Endothelial cell (in vitro differentiated cells): ENCODE results near the gene LUZP1. TPM values are rescaled to one million over a fixed set of nuclear protein-coding genes. Genes with fewer than 3 reads are reported as not detected.

Source experiments
- DNase-seq: peaks from one replicate; pipeline ENCODE4 v3.0.0; 2021; ENCODE audit warnings: low spot score
- H3K27ac Mint-ChIP-seq: one replicate; pipeline ENCODE4 v1.8.0; 2021; ENCODE audit warnings: mixed read lengths, inconsistent platforms; ENCODE audit not compliant: unreplicated experiment
- H3K27me3 Mint-ChIP-seq: one replicate; pipeline ENCODE4 v1.8.0; 2021; ENCODE audit warnings: mild to moderate bottlenecking, moderate library complexity, mixed read lengths, inconsistent platforms; ENCODE audit not compliant: unreplicated experiment
- H3K36me3 Mint-ChIP-seq: one replicate; pipeline ENCODE4 v1.8.0; 2021; ENCODE audit warnings: mild to moderate bottlenecking, low read depth, mixed read lengths, inconsistent platforms; ENCODE audit not compliant: unreplicated experiment
- H3K4me1 Mint-ChIP-seq: one replicate; pipeline ENCODE4 v1.8.0; 2021; ENCODE audit warnings: mild to moderate bottlenecking, mixed read lengths, inconsistent platforms; ENCODE audit not compliant: unreplicated experiment
- H3K4me3 Mint-ChIP-seq: one replicate; pipeline ENCODE4 v1.8.0; 2021; ENCODE audit warnings: mild to moderate bottlenecking, mixed read lengths, inconsistent platforms; ENCODE audit not compliant: unreplicated experiment
- H3K9me3 Mint-ChIP-seq: one replicate; pipeline ENCODE4 v1.8.0; 2021; ENCODE audit warnings: mixed read lengths, inconsistent platforms; ENCODE audit not compliant: unreplicated experiment
- total RNA-seq: library from RNA; stranded (reverse); fragmentation: NEBNext Ultra II Directional; extraction: Animal tissue kit (Norgen Biotek cat#: 25700); gene quantifications from one replicate; pipeline ENCODE4 v1.2.1, GENCODE V29; 2021; ENCODE audit not compliant: unreplicated experiment
- TF ChIP-seq, protein P1 (sequence below): fragments of 200-600 bp; sonication (generic); IDR thresholded peaks from one replicate; pipeline ENCODE4 v1.5.0; 2021; ENCODE audit warnings: antibody characterized with exemption; ENCODE audit not compliant: unreplicated experiment

Gene LUZP1
- total RNA-seq, 1 donor from 2014 or later, result 103 TPM

DNA sequence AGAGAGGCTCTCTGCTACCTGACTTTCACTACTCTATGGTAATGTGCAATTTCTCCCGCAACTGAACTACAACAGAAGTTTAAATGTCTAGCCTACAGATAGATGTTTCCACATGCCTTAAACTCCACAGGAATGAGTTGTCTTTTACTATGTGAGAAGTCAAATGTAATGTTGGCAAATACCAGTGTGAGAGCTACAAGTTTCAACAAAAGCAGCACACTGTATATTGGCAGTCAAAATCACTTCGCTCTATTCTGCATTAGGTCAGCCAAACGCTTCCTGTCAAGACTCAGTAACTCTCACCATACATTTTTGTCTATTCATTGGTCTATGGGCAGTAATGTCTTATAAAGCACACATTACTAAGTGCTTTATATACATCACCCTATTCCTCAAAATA is 41.9 kb downstream of the LUZP1 start:
- Mint-ChIP-seq H3K9me3 (no peaks in the 10 kb centered on the region), H3K36me3 (no peaks in the 10 kb centered on the region), H3K27ac (no peak overlapping the region), H3K4me3 (no peak overlapping the region), H3K27me3 (peaks cover 2% of the 10 kb centered on the region), H3K4me1 (peaks cover 51% of the 10 kb centered on the region)
- DNase-seq, result no peak
- TF ChIP-seq, protein P1, sequence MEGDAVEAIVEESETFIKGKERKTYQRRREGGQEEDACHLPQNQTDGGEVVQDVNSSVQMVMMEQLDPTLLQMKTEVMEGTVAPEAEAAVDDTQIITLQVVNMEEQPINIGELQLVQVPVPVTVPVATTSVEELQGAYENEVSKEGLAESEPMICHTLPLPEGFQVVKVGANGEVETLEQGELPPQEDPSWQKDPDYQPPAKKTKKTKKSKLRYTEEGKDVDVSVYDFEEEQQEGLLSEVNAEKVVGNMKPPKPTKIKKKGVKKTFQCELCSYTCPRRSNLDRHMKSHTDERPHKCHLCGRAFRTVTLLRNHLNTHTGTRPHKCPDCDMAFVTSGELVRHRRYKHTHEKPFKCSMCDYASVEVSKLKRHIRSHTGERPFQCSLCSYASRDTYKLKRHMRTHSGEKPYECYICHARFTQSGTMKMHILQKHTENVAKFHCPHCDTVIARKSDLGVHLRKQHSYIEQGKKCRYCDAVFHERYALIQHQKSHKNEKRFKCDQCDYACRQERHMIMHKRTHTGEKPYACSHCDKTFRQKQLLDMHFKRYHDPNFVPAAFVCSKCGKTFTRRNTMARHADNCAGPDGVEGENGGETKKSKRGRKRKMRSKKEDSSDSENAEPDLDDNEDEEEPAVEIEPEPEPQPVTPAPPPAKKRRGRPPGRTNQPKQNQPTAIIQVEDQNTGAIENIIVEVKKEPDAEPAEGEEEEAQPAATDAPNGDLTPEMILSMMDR, result no peak

GRCh38 chr1:23126200-23126599 is 42.5 kb downstream of the LUZP1 start:
- Mint-ChIP-seq H3K4me1 (peaks cover 51% of the 10 kb centered on the region), H3K4me3 (no peak overlapping the region), H3K27me3 (peaks cover 2% of the 10 kb centered on the region), H3K9me3 (no peaks in the 10 kb centered on the region), H3K27ac (no peak overlapping the region), H3K36me3 (no peaks in the 10 kb centered on the region)
- no peak for DNase-seq
- TF ChIP-seq, protein P1, result no peak

- Mint-ChIP-seq H3K4me3 (no peak overlapping the region), H3K36me3 (no peaks in the 10 kb centered on the region), H3K4me1 (peaks cover 49% of the 10 kb centered on the region), H3K9me3 (no peaks in the 10 kb centered on the region), H3K27me3 (peaks cover 2% of the 10 kb centered on the region), H3K27ac (no peak overlapping the region)
- TF ChIP-seq, protein P1, result no peak
- DNase-seq, result no peak
Observed at GRCh38 chr1:23125489-23125888, 43.2 kb downstream of the LUZP1 start.

GRCh38 chr1:23124259-23125026 is 44.2 kb downstream of the LUZP1 start:
- no peak overlapping the region for H3K4me3 Mint-ChIP-seq
- no peaks in the 10 kb centered on the region for H3K36me3 Mint-ChIP-seq
- TF ChIP-seq, protein P1, result no peak
- H3K9me3 Mint-ChIP-seq, result no peaks in the 10 kb centered on the region
- peaks cover under 1% of the 10 kb centered on the region for H3K27me3 Mint-ChIP-seq
- no peak overlapping the region for H3K27ac Mint-ChIP-seq
- no peak for DNase-seq
- peaks cover 45% of the 10 kb centered on the region for H3K4me1 Mint-ChIP-seq

DNA sequence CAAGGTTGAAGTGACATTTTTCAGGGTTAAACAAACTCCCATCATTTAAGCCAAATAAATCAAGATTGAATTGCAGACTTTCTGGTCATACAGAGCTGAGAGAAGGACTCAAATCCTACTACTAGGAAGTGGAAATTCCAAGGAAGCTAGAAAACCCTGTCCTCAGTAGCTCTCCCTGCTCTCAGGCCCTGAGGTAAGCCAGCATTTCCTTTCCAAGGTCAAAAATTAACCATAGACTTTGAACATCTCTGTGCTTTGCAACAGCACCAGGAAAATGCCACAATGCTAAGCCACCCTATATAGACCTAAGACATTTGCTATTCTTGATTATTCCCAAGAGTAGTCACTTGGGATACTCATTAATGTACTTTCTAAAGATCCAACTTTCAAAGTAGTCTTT is 45.1 kb downstream of the LUZP1 start:
- Mint-ChIP-seq H3K27ac (no peak overlapping the region), H3K36me3 (no peaks in the 10 kb centered on the region), H3K27me3 (no peaks in the 10 kb centered on the region), H3K4me1 (peaks cover 47% of the 10 kb centered on the region), H3K4me3 (no peak overlapping the region), H3K9me3 (no peaks in the 10 kb centered on the region)
- TF ChIP-seq, protein P1, result no peak
- DNase-seq, result no peak
